ENCODE results near the gene KDM4F.

DNA sequence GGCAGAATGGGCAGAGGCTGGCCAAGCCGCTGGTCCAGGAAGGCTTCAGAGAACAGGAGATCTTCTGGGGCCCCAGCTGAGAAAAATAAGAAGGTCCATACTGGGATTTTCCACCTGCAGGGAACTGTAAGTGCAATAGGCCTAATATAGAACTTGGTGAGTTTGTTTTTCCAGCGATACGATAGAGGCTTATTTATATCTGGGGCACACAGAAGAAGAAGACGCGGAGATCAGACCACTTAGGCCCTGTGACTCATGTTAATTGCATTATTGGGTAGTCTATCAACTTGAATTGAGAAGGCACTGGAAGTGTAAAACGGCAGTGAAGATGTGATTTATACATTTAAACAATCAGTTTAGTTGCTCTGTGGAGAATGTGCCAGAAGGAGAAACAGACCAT lies 9.8 kb downstream of the KDM4F start:
- no peak for TF ChIP-seq CTCF (IDR thresholded peaks at IDR 0.05)
- no peak for TF ChIP-seq EP300 (IDR thresholded peaks at IDR 0.05)
- TF ChIP-seq POLR2A (IDR thresholded peaks at IDR 0.05; ENCODE audit: low read length), result no peak
- TF ChIP-seq, protein P1, sequence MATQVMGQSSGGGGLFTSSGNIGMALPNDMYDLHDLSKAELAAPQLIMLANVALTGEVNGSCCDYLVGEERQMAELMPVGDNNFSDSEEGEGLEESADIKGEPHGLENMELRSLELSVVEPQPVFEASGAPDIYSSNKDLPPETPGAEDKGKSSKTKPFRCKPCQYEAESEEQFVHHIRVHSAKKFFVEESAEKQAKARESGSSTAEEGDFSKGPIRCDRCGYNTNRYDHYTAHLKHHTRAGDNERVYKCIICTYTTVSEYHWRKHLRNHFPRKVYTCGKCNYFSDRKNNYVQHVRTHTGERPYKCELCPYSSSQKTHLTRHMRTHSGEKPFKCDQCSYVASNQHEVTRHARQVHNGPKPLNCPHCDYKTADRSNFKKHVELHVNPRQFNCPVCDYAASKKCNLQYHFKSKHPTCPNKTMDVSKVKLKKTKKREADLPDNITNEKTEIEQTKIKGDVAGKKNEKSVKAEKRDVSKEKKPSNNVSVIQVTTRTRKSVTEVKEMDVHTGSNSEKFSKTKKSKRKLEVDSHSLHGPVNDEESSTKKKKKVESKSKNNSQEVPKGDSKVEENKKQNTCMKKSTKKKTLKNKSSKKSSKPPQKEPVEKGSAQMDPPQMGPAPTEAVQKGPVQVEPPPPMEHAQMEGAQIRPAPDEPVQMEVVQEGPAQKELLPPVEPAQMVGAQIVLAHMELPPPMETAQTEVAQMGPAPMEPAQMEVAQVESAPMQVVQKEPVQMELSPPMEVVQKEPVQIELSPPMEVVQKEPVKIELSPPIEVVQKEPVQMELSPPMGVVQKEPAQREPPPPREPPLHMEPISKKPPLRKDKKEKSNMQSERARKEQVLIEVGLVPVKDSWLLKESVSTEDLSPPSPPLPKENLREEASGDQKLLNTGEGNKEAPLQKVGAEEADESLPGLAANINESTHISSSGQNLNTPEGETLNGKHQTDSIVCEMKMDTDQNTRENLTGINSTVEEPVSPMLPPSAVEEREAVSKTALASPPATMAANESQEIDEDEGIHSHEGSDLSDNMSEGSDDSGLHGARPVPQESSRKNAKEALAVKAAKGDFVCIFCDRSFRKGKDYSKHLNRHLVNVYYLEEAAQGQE (IDR thresholded peaks at IDR 0.05), result no peak
- TF ChIP-seq SREBF2 (IDR thresholded peaks at IDR 0.05), result no peak
- no peak for TF ChIP-seq RAD21 (conservative IDR thresholded peaks at IDR 0.05 in 1 of 2, IDR thresholded peaks at IDR 0.05 in 1 of 2)
- no peak for TF ChIP-seq FOXS1 (CRISPR knock-in tag; IDR thresholded peaks at IDR 0.05)
- TF ChIP-seq BHLHE40 (IDR thresholded peaks at IDR 0.05; ENCODE audit: low read depth, low read length), result no peak
- TF ChIP-seq NR3C1 (IDR thresholded peaks at IDR 0.05), result no peak
- TF ChIP-seq, protein P2, sequence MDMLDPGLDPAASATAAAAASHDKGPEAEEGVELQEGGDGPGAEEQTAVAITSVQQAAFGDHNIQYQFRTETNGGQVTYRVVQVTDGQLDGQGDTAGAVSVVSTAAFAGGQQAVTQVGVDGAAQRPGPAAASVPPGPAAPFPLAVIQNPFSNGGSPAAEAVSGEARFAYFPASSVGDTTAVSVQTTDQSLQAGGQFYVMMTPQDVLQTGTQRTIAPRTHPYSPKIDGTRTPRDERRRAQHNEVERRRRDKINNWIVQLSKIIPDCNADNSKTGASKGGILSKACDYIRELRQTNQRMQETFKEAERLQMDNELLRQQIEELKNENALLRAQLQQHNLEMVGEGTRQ (IDR thresholded peaks at IDR 0.05), result no peak
- TF ChIP-seq POLR2AphosphoS2 (conservative IDR thresholded peaks at IDR 0.05; ENCODE audit: low read length), result no peak
- no peak for TF ChIP-seq ZSCAN20 (CRISPR knock-in tag; IDR thresholded peaks at IDR 0.05)
- TF ChIP-seq, protein P3, sequence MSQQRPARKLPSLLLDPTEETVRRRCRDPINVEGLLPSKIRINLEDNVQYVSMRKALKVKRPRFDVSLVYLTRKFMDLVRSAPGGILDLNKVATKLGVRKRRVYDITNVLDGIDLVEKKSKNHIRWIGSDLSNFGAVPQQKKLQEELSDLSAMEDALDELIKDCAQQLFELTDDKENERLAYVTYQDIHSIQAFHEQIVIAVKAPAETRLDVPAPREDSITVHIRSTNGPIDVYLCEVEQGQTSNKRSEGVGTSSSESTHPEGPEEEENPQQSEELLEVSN (IDR thresholded peaks at IDR 0.05; ENCODE audit: borderline replicate concordance, low read depth), result no peak

Measured in A549 (cell line).